GM19324 (cell line): ENCODE measurements around the gene ADGRE2.
A peak's percentile ranks its signal among the peaks of the same experiment; 100 is the strongest.

Experiments
- ATAC-seq: cut with Tn5 transposase; IDR thresholded peaks from one replicate; pipeline ENCODE4 v1.9.1; 2021; ENCODE audit warnings: mild to moderate bottlenecking, moderate library complexity; ENCODE audit not compliant: unreplicated experiment, low FRiP score

ADGRE2 gene

DNA sequence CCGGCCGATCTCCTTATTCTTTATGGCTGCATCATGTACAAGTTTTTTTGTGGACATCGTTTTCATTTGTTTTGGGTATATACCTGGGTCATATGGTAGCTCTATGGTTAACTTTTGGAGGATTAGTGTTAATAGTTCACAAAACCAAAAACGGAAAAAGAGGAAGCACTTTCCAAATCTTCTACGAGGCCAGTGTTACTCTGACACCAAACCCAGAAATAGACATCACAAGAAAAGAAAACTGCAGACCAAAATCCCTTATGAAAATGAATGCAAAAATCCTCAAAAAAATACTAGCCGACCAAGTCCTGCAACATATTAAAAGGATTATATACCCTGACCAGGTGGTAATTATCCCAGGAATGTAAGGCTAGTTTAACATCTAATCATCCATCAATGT lies 29.8 kb downstream of the ADGRE2 start:
- no peak for ATAC-seq

GRCh38 chr19:14746886-14747285 lies 31.5 kb downstream of the ADGRE2 start:
- no peak for ATAC-seq

GRCh38 chr19:14735915-14736314 lies 42.4 kb downstream of the ADGRE2 start:
- no peak for ATAC-seq

DNA sequence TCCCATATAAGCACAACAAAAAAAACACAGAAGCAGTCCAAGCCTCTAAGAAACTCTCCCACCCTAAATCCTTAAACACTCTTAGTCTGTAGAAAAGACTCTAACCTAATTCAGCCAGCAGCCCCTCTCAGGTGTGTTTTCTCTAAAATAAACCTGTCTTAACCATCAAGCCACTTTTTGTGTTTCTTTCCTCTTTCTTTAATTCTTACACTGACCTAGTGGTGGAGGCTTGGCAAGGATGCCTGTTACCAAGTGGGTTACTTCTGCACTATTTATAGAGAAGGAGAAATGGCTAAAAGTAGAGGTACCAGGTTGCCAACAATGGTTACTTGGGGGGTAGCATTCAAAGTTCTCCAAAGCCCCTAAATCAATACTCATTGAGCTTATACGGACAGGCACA lies 44.8 kb downstream of the ADGRE2 start:
- no peak for ATAC-seq

- no peak for ATAC-seq
Measured at GRCh38 chr19:14732510-14732909, 45.9 kb downstream of the ADGRE2 start.

DNA sequence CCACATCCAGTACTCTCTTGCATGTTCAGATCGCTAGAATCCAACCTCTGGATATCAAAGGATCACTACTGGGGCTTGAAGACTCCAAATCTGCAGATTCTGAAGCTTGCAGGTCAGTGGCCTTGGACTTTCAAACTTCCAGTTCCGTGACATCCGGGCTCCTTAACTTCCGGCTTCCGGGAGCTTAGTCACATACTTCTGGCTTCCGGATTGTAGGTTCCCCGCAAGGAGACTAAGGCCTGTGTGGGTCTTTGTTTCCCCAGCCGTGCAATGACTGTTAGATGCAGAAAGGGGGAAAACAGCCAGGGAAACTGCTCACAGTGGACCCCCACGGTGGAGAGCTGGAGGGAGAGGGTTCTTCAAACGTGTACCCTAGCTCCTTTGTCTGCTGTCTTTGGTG lies 47.2 kb downstream of the ADGRE2 start:
- no peak for ATAC-seq

DNA sequence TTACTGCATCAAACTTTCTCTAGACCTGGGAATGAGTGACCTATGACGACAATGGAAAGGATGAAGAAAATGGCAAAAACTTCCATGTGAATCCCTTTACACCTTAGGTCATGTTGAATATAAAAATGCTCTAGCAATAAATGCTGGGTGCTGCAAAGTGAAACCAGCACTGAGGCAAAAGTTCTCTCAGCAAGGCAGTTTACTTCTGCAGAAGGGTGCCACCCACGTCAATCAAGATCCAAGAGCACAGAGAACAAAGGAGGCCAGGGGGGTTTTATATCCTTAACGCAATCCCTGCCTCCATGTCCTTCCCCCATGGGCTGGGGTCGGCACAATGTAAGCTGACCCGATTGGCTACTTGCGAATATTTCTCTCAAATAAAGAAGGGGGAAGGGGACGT lies 49.8 kb downstream of the ADGRE2 start:
- no peak for ATAC-seq

GRCh38 chr19:14722127-14722526 lies 56.2 kb downstream of the ADGRE2 start:
- ATAC-seq: no peak

GRCh38 chr19:14719162-14719561 lies 59.2 kb downstream of the ADGRE2 start:
- ATAC-seq: no peak

DNA sequence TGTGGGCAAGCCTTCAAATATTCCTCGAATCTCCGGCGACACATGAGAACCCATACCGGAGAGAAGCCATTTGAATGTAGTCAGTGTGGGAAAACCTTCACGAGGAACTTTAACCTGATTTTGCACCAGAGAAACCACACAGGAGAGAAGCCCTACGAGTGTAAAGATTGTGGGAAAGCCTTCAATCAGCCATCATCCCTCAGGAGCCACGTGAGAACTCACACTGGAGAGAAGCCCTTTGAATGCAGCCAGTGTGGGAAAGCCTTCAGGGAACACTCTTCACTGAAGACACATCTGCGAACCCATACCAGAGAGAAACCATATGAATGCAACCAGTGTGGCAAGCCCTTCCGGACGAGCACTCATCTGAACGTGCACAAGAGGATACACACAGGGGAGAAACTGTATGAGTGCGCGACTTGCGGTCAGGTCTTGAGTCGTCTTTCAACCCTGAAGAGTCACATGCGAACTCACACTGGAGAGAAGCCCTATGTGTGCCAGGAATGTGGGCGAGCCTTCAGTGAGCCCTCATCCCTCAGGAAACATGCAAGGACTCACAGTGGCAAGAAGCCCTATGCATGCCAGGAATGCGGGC lies 59.7 kb downstream of the ADGRE2 start:
- no peak for ATAC-seq

DNA sequence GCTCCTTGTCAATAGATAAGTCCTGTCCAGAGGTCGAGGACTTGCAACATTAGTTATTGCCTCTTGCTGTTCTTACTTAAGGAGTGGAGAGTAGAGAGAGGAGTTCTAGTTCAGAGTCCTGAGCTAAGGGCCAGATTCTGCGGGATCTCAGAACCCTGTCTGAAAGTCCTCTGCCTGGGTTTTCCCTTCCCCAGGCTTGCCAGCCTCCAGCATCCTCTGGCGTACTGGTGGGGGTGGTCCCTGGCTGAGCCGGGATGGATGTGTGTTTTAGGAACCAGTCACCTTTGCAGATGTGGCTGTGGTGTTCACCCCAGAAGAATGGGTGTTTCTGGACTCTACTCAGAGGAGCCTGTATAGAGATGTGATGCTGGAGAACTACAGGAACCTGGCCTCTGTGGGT lies 62.5 kb downstream of the ADGRE2 start:
- no peak for ATAC-seq

- ATAC-seq: no peak
Measured at GRCh38 chr19:14704450-14704849, 73.9 kb downstream of the ADGRE2 start.

GRCh38 chr19:14703833-14704232 lies 74.5 kb downstream of the ADGRE2 start:
- ATAC-seq: no peak

DNA sequence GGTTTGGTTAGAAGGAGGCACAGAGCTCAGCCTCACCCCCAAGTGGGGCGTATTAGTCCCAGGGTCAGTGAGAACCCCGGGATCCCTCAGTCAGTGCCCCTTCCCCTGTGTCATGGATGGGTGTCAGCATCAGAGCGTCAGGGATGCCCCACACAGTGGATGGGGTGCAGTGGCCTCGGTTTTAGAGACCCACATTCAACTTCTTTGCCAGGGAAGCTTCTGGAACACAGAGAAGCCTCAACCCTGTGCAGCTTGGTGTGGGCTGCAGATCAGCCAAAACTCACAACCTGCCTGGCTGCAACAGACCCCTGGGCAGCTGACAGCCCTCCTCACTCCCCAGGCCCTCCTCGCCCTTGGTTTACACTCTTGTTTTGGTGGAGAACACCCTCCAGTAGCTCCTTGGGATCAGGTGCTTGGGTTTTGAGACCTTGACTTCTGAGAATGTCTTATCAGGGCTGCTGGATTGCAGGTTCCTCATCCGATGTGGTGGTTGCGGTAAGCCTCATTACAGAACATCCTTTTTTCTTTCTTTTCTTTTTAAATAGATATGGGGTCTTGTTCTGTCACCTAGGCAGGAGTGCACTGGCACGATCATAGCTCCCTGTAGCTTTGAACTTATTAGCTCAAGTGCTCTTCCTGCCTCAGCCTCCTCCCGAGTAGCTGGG lies 77.5 kb downstream of the ADGRE2 start:
- no peak for ATAC-seq

DNA sequence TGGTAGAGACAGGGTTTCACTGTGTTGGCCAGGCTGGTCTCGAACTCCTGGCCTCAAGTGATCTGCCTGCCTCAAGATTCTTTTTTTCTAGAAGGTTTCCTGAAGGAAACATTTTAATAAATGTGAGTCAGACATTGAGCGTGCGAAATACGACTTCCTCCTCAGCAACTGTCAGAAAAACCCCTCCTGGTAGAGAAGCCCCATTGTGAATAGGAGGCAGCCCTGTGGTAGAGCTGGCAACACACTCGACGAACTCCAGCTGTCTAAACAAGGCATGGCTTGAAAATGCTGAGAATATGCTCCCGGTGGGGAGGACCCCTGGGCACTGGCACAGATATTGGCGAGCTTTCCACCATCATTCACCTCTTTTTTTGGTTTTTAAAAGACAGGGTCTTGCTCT lies 78.7 kb downstream of the ADGRE2 start:
- ATAC-seq: no peak

GRCh38 chr19:14695471-14695870 lies 82.9 kb downstream of the ADGRE2 start:
- ATAC-seq: no peak

DNA sequence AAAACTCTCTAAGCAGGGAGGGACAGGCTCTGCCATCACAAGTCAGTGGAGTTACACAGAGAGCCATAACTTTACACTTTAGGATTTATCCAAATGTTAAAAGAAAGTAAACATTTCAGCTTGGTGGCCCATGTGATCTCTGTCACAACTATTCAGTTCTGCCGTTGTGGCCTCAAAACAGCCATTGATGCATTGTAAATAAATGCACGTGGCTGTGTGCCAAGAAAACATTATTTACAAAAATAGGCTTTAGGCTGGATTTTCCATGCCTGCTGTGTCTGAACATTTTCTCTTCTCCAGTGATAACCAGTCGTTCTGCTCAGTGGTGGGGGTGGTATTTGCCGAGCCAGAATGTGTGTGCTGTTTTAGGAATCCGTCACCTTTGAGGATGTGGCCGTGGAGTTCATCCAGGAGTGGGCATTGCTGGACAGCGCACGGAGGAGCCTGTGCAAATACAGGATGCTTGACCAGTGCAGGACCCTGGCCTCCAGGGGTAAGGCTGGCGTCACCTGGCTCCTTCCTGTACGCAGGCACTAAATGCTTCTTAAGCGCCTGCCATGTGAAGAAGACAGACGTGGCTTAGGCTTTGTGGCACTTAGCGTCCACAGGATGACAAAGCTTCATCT lies 83.6 kb downstream of the ADGRE2 start:
- no peak for ATAC-seq

DNA sequence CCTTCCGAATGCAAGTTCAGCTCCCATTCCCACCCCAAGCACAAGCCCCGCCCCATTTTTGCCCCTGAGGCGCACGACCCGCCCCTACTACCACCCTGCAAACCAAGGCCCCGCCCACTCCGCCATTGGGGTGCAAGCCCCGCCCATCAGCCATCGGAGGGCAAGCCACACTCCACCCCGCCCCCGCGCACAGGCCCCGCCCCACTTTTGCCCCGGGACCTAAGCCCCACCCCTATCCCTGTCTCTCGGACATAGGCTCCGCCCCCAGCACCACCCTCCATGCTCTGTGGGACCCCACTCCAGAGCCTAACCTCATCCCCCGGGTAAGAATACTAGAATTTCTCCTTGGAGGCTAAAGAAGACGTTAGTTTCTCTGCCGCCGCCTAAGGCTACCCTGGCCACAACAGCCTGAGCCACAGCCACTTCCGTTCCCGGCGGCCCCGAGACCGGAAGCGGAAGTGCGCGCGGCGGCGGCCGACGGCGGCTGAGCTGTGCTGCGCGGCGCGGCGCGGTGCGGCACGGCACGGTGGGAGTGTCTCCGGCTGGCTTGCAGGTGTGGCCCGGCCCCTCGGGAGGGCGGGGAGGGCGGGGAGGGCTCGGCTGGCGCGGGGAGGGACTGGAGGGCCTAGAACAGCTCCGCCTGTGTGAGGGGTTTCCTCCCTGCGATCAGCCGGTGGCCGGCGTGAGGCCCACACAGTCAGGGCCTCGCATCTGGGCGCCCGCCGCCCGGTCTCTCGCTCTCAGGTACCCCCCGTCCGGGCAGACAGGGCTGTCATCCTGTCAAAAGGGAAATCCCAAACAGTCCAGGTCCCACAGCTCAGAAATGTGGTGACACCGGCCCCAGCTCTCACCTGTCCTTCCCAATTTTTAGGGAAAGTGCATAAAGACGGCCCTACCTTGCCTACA lies 88.5 kb downstream of the ADGRE2 start, which contains the start of gene ZNF333:
Gene ZNF333 (plus strand): TSS at position 451 of the 906 bp plus-strand sequence. CDS start 3,444 bp downstream, outside the sequence.
- peak; percentile 96 for ATAC-seq

- no peak for ATAC-seq
Measured at GRCh38 chr19:14686411-14686810, 91.9 kb downstream of the ADGRE2 start.

GRCh38 chr19:14683439-14683838 lies 94.9 kb downstream of the ADGRE2 start:
- ATAC-seq: no peak
